ENCODE results near the gene MON1A.

DNA sequence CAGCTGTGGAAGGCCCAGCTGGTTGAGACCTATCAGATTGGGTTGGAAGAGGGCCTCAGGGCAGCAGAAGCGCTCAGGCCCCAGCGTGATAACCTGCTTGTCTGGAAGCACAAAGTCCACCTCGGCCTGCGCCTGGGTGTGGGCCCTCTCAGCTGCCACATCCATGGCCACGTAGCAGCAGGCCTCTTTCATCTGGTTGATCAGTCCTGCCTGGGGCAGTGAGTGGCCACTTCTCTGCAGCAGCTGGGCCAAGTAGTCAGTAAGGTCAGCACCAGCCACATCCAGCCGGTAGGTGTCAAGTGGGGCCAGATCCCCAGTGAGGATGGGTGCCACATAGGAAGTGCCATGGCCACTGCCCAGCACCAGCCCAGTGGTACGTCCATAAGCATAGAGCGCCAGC lies 56.0 kb downstream of the MON1A start:
- TF ChIP-seq, protein P1, sequence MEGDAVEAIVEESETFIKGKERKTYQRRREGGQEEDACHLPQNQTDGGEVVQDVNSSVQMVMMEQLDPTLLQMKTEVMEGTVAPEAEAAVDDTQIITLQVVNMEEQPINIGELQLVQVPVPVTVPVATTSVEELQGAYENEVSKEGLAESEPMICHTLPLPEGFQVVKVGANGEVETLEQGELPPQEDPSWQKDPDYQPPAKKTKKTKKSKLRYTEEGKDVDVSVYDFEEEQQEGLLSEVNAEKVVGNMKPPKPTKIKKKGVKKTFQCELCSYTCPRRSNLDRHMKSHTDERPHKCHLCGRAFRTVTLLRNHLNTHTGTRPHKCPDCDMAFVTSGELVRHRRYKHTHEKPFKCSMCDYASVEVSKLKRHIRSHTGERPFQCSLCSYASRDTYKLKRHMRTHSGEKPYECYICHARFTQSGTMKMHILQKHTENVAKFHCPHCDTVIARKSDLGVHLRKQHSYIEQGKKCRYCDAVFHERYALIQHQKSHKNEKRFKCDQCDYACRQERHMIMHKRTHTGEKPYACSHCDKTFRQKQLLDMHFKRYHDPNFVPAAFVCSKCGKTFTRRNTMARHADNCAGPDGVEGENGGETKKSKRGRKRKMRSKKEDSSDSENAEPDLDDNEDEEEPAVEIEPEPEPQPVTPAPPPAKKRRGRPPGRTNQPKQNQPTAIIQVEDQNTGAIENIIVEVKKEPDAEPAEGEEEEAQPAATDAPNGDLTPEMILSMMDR (IDR thresholded peaks at IDR 0.05; ENCODE audit: insufficient read depth, low read length), result no peak
- TF ChIP-seq, protein P2, sequence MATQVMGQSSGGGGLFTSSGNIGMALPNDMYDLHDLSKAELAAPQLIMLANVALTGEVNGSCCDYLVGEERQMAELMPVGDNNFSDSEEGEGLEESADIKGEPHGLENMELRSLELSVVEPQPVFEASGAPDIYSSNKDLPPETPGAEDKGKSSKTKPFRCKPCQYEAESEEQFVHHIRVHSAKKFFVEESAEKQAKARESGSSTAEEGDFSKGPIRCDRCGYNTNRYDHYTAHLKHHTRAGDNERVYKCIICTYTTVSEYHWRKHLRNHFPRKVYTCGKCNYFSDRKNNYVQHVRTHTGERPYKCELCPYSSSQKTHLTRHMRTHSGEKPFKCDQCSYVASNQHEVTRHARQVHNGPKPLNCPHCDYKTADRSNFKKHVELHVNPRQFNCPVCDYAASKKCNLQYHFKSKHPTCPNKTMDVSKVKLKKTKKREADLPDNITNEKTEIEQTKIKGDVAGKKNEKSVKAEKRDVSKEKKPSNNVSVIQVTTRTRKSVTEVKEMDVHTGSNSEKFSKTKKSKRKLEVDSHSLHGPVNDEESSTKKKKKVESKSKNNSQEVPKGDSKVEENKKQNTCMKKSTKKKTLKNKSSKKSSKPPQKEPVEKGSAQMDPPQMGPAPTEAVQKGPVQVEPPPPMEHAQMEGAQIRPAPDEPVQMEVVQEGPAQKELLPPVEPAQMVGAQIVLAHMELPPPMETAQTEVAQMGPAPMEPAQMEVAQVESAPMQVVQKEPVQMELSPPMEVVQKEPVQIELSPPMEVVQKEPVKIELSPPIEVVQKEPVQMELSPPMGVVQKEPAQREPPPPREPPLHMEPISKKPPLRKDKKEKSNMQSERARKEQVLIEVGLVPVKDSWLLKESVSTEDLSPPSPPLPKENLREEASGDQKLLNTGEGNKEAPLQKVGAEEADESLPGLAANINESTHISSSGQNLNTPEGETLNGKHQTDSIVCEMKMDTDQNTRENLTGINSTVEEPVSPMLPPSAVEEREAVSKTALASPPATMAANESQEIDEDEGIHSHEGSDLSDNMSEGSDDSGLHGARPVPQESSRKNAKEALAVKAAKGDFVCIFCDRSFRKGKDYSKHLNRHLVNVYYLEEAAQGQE (IDR thresholded peaks at IDR 0.05; ENCODE audit: insufficient replicate concordance, low read depth), result no peak
- TF ChIP-seq POLR2AphosphoS5 (IDR thresholded peaks at IDR 0.05; ENCODE audit: low read depth) (no peak), GABPA (IDR thresholded peaks at IDR 0.05; ENCODE audit: low read depth) (no peak)
